Lung (tissue), 12 donors: ENCODE measurements around the gene CTDNEP1. TPM values are rescaled to one million over a fixed set of nuclear protein-coding genes. Genes with fewer than 3 reads are reported as not detected.
A peak's percentile ranks its signal among the peaks of the same experiment; 100 is the strongest.

ENCODE experiments used
- ATAC-seq: fragments of 200-7000 bp; cut with Tn5 transposase; one replicate; pipeline ENCODE4 v1.9.1; 2020; ENCODE audit warnings: moderate number of reproducible peaks; ENCODE audit not compliant: insufficient read depth, low FRiP score
- DNase-seq, 3 donors: peaks; one replicate each; pipeline ENCODE4 v3.0.0-alpha.2; 2013 to 2017
- H3K27ac ChIP-seq, 2 donors: one replicate each; pipeline ENCODE4 v1.5.1; 2013; ENCODE audit warnings: mild to moderate bottlenecking in 2 of 2, moderate library complexity in 2 of 2, control low read depth in 1 of 2, inconsistent platforms in 1 of 2, low read depth in 1 of 2, low read length in 1 of 2
- H3K27me3 ChIP-seq, 3 donors: one replicate each; pipeline ENCODE4 v1.5.1; 2013; ENCODE audit warnings: low read length in 2 of 3; ENCODE audit not compliant: control insufficient read depth in 3 of 3, insufficient read depth in 3 of 3
- H3K36me3 ChIP-seq, 4 donors: one replicate each; pipeline ENCODE4 v1.5.1; 2013; ENCODE audit warnings: low read length in 4 of 4, mild to moderate bottlenecking in 1 of 4, moderate library complexity in 1 of 4; ENCODE audit not compliant: control insufficient read depth in 4 of 4, insufficient read depth in 4 of 4
- H3K4me1 ChIP-seq, 5 donors: one replicate each; pipeline ENCODE4 v1.5.1; 2013; ENCODE audit warnings: low read length in 5 of 5, mild to moderate bottlenecking in 2 of 5, moderate library complexity in 1 of 5; ENCODE audit not compliant: control insufficient read depth in 5 of 5, insufficient read depth in 5 of 5
- H3K4me3 ChIP-seq: one replicate; pipeline ENCODE4 v1.5.1; 2013; ENCODE audit warnings: mild to moderate bottlenecking, control low read depth, moderate library complexity
- H3K9ac ChIP-seq, 2 donors: one replicate each; pipeline ENCODE4 v1.5.1; 2013; ENCODE audit warnings: low read length in 2 of 2, control low read depth in 1 of 2; ENCODE audit not compliant: insufficient read depth in 1 of 2
- H3K9me3 ChIP-seq, 4 donors: one replicate each; pipeline ENCODE4 v1.5.1; 2013; ENCODE audit warnings: low read length in 3 of 4, mild to moderate bottlenecking in 1 of 4, moderate library complexity in 1 of 4; ENCODE audit not compliant: control insufficient read depth in 4 of 4, insufficient read depth in 3 of 4
- WGBS, 2 donors: extraction: QIAGEN DNeasy Blood & Tissue Kit; methylation state at CpG; one replicate each; pipeline ENCODE4 v1.1.7; 2013; 5-methylcytosine and 5-hydroxymethylcytosine counted together
- polyA plus RNA-seq, 2 donors: library from polyadenylated mRNA; stranded (reverse); fragments of 200-250 nt; gene quantifications; one replicate each; pipeline ENCODE4 v1.2.1, GENCODE V29; 2013
- total RNA-seq, 2 donors: library from RNA; depleted of rRNA in 1 of 2; stranded (reverse); fragments of >200 nt in 1 of 2; gene quantifications; one replicate each; pipeline ENCODE4 v1.2.1, GENCODE V29; 2014 to 2021
- TF ChIP-seq, protein P1 (sequence below): IDR thresholded peaks from 2 replicates; pipeline ENCODE4 v1.5.1; 2012; ENCODE audit warnings: mild to moderate bottlenecking; ENCODE audit errors: control extremely low read depth, extremely low read depth
- donor health status: control.
- donor health status: control.
- donor health status: Bipolar disorder and iron deficiency.
- donor health status: healthy.
- donor health status: DM: yes; HTN: yes; CAD: no.

The CTDNEP1 gene
- total and polyA plus RNA-seq, 4 donors, result 72.5 to 126 (median 90.3) TPM

DNA sequence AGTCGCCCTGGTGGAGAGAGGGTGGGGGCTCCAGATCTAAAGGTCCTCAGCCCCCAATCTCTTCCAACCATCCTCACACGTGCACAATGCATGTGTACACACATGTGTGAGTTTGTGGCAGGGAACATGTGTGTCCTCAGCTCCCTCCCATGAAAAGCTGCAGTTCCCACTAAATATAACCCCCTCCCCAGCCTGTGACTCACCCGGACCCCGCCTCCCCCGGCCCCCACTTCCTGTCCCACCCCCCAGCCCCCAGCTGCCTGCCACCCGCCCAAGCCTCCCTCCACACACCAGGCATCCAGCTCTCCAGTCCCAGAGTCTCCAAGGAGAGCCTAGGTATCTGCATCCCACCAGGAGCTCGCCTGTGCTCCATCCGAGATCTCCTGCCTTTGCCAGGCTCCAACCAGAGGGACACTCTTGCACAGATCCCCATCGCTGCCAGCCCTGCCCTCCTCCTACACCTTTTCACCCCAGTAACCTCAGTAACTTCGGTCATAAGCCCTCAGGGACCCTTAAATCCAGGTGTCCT lies 35.8 kb downstream of the CTDNEP1 start:
- no peaks in the 10 kb centered on the region for H3K27me3 ChIP-seq
- H3K4me3 ChIP-seq, result no peak overlapping the region
- H3K9ac ChIP-seq, result peak overlapping the region in 1 of 2 donors; percentile 0
- TF ChIP-seq, protein P1, sequence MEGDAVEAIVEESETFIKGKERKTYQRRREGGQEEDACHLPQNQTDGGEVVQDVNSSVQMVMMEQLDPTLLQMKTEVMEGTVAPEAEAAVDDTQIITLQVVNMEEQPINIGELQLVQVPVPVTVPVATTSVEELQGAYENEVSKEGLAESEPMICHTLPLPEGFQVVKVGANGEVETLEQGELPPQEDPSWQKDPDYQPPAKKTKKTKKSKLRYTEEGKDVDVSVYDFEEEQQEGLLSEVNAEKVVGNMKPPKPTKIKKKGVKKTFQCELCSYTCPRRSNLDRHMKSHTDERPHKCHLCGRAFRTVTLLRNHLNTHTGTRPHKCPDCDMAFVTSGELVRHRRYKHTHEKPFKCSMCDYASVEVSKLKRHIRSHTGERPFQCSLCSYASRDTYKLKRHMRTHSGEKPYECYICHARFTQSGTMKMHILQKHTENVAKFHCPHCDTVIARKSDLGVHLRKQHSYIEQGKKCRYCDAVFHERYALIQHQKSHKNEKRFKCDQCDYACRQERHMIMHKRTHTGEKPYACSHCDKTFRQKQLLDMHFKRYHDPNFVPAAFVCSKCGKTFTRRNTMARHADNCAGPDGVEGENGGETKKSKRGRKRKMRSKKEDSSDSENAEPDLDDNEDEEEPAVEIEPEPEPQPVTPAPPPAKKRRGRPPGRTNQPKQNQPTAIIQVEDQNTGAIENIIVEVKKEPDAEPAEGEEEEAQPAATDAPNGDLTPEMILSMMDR, result no peak
- H3K9me3 ChIP-seq, result no peaks in the 10 kb centered on the region
- 19 to 21% methylated on average over 9 to 10 of the region's 10 CpGs for WGBS, 2 donors
- DNase-seq, result peak; percentile 44 to 55 (median 53)
- H3K27ac ChIP-seq, result peak overlapping the region in 1 of 2 donors; percentile 71
- ATAC-seq, result no peak
- peaks cover 6 to 63% (median 20%) of the 10 kb centered on the region in 5 donors for H3K4me1 ChIP-seq
- H3K36me3 ChIP-seq, result no peaks in the 10 kb centered on the region

GRCh38 chr17:7215136-7215638 lies 36.3 kb downstream of the CTDNEP1 start:
- H3K36me3 ChIP-seq, result no peaks in the 10 kb centered on the region
- H3K27ac ChIP-seq, result peak overlapping the region in 1 of 2 donors; percentile 71
- H3K4me3 ChIP-seq, result no peak overlapping the region
- DNase-seq (peak in 1 of 3 donors; percentile 98), ATAC-seq (no peak)
- peaks cover 6 to 58% (median 16%) of the 10 kb centered on the region in 5 donors for H3K4me1 ChIP-seq
- peak overlapping the region in 1 of 2 donors; percentile 0 for H3K9ac ChIP-seq
- 26 to 31% methylated on average over 9 of the region's 9 CpGs for WGBS, 2 donors
- TF ChIP-seq, protein P1, result no peak
- no peaks in the 10 kb centered on the region for H3K9me3 ChIP-seq
- H3K27me3 ChIP-seq, result no peaks in the 10 kb centered on the region

GRCh38 chr17:7214300-7215135 lies 37.0 kb downstream of the CTDNEP1 start:
- peak overlapping the region; percentile 36 for H3K4me3 ChIP-seq

More at GRCh38 chr17:7214300-7215135, 37.0 kb downstream of the CTDNEP1 start:
- H3K27me3 ChIP-seq, result no peaks in the 10 kb centered on the region
- peaks cover 6 to 57% (median 16%) of the 10 kb centered on the region in 5 donors for H3K4me1 ChIP-seq
- no peaks in the 10 kb centered on the region for H3K36me3 ChIP-seq
- TF ChIP-seq, protein P1, result peak; percentile 8
- WGBS, 2 donors, result 0 to 1% methylated on average over 44 to 45 of the region's 45 CpGs
- H3K9ac ChIP-seq, result peak overlapping the region in 1 of 2 donors; percentile 72
- DNase-seq, result peak; percentile 99 to 100 (median 99)
- ATAC-seq, result peak; percentile 92
- no peaks in the 10 kb centered on the region for H3K9me3 ChIP-seq
- peak overlapping the region; percentile 28 to 67 for H3K27ac ChIP-seq
